WTC11 (cell line): ENCODE results near the gene CRACDL.

ENCODE experiments used
- CTCF ChIP-seq: fragments of 200-600 bp; IDR thresholded peaks from 2 replicates; pipeline ENCODE4 v1.8.0; 2022; ENCODE audit warnings: antibody characterized with exemption
- E2F1 ChIP-seq: sonication (generic); formaldehyde crosslinking; IDR thresholded peaks from 2 replicates; pipeline ENCODE4 v1.8.0; 2022; ENCODE audit warnings: mild to moderate bottlenecking, missing genetic modification reagents
- ETV6 ChIP-seq: sonication (generic); formaldehyde crosslinking; IDR thresholded peaks from 2 replicates; pipeline ENCODE4 v1.8.1; 2022; ENCODE audit warnings: mild to moderate bottlenecking, missing genetic modification reagents
- GRHL2 ChIP-seq: fragments of 250-450 bp; sonication (Bioruptor Pico); IDR thresholded peaks from 2 replicates; pipeline ENCODE4 v1.8.0; 2022; ENCODE audit warnings: mild to moderate bottlenecking, moderate library complexity; ENCODE audit not compliant: insufficient replicate concordance, severe bottlenecking
- GTF2I ChIP-seq: fragments of 250-450 bp; sonication (Bioruptor Pico); conservative IDR thresholded peaks from 2 replicates; pipeline ENCODE4 v1.4.0; 2021; ENCODE audit warnings: mild to moderate bottlenecking
- NR2C2 ChIP-seq: sonication (generic); formaldehyde crosslinking; IDR thresholded peaks from 2 replicates; pipeline ENCODE4 v1.8.0; 2022; ENCODE audit warnings: mild to moderate bottlenecking, missing genetic modification reagents
- TP53 ChIP-seq: sonication (generic); formaldehyde crosslinking; IDR thresholded peaks from 2 replicates; pipeline ENCODE4 v1.8.1; 2023; ENCODE audit warnings: mild to moderate bottlenecking, missing genetic modification reagents
- USF2 ChIP-seq: sonication (generic); formaldehyde crosslinking; IDR thresholded peaks from 2 replicates; pipeline ENCODE4 v1.8.1; 2023; ENCODE audit warnings: mild to moderate bottlenecking, missing genetic modification reagents, moderate library complexity
- ZBTB21 ChIP-seq: sonication (generic); formaldehyde crosslinking; IDR thresholded peaks from 2 replicates; pipeline ENCODE4 v1.8.1; 2023; ENCODE audit warnings: mild to moderate bottlenecking, missing genetic modification reagents, borderline replicate concordance
- ZNF121 ChIP-seq: sonication (generic); formaldehyde crosslinking; IDR thresholded peaks from 2 replicates; pipeline ENCODE4 v1.8.0; 2023; ENCODE audit warnings: missing genetic modification reagents
- ZNF281 ChIP-seq: sonication (generic); formaldehyde crosslinking; IDR thresholded peaks from 2 replicates; pipeline ENCODE4 v1.8.0; 2023; ENCODE audit warnings: mild to moderate bottlenecking, missing genetic modification reagents
- TF ChIP-seq, protein P1 (sequence below): sonication (generic); formaldehyde crosslinking; IDR thresholded peaks from 2 replicates; pipeline ENCODE4 v1.8.0; 2023; ENCODE audit warnings: missing genetic modification reagents
- TF ChIP-seq, protein P2 (sequence below): sonication (generic); formaldehyde crosslinking; IDR thresholded peaks from 2 replicates; pipeline ENCODE4 v1.8.0; 2022; ENCODE audit warnings: mild to moderate bottlenecking, missing genetic modification reagents

- no peak for TF ChIP-seq ETV6 (CRISPR knock-in tag)
- TF ChIP-seq TP53 (CRISPR knock-in tag), result no peak
- no peak for TF ChIP-seq CTCF
- no peak for TF ChIP-seq E2F1 (CRISPR knock-in tag)
- no peak for TF ChIP-seq ZNF121
- no peak for TF ChIP-seq GTF2I (CRISPR knock-in tag)
- no peak for TF ChIP-seq GRHL2 (CRISPR knock-in tag)
- TF ChIP-seq, protein P1, sequence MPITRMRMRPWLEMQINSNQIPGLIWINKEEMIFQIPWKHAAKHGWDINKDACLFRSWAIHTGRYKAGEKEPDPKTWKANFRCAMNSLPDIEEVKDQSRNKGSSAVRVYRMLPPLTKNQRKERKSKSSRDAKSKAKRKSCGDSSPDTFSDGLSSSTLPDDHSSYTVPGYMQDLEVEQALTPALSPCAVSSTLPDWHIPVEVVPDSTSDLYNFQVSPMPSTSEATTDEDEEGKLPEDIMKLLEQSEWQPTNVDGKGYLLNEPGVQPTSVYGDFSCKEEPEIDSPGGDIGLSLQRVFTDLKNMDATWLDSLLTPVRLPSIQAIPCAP (CRISPR knock-in tag), result no peak
- no peak for TF ChIP-seq USF2 (CRISPR knock-in tag)
- TF ChIP-seq, protein P2, sequence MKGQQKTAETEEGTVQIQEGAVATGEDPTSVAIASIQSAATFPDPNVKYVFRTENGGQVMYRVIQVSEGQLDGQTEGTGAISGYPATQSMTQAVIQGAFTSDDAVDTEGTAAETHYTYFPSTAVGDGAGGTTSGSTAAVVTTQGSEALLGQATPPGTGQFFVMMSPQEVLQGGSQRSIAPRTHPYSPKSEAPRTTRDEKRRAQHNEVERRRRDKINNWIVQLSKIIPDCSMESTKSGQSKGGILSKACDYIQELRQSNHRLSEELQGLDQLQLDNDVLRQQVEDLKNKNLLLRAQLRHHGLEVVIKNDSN (CRISPR knock-in tag), result no peak
- TF ChIP-seq ZNF281, result no peak
- TF ChIP-seq NR2C2, result no peak
- no peak for TF ChIP-seq ZBTB21 (CRISPR knock-in tag)
These were observed 134.1 kb downstream of the CRACDL start for GRCh38 chr2:98801921-98802321.
